ENCODE results near the gene LTBP1.

Gene LTBP1

DNA sequence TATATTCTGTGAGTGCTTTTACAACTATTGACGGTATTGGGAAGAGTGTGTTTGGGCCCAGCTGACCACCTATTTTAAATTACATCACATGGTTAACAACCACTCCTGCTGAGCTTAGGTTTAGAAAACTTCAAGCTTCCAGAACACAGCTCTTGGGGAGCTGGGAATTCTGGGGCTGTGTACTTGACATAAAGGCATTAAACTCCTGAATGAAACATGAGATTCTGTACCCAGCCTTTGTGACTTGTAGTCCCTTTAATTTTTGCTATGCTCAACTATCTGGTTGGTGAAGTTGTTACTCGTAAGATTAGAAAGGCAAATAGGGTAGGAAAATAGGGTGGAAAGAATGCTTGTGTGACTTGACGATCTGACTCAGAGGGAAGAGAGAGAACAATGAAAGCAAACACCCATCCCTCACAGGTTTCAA is 66.9 kb downstream of the LTBP1 start:
- no peak for DNase-seq (ENCODE audit: low read depth)

DNA sequence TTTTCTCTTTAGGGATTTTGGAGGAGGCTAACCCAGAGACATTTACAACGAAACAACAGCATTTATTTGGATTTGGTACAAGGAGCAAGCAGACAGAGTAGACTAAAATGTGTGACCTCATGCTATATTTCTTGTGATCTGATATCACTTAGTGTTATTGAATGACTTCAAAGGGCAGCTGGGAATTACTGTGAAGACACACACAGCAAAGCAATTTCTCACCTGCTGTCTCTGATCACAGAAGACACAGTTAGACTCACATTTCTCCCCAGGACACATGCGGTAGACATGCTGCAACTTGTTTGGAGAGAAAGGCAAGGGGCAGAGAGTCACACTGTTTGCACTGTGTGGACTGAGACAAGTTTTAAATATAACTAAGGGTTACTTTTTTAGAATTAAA is 67.5 kb downstream of the LTBP1 start:
- no peak for DNase-seq (ENCODE audit: low read depth)

- no peak for DNase-seq (ENCODE audit: low read depth)
Observed at GRCh38 chr2:33015421-33016142, 68.8 kb downstream of the LTBP1 start.

- DNase-seq (ENCODE audit: low read depth): no peak
Observed at GRCh38 chr2:33018271-33018670, 71.5 kb downstream of the LTBP1 start.

- DNase-seq (ENCODE audit: low read depth): no peak
Observed at GRCh38 chr2:33019796-33020195, 73.0 kb downstream of the LTBP1 start.

- DNase-seq (ENCODE audit: low read depth): no peak
Observed at GRCh38 chr2:33020883-33021282, 74.1 kb downstream of the LTBP1 start.

GRCh38 chr2:33021542-33022227 is 74.9 kb downstream of the LTBP1 start:
- no peak for DNase-seq (ENCODE audit: low read depth)

GRCh38 chr2:33022395-33022985 is 75.7 kb downstream of the LTBP1 start:
- no peak for DNase-seq (ENCODE audit: low read depth)

GRCh38 chr2:33022989-33023727 is 76.4 kb downstream of the LTBP1 start:
- DNase-seq (ENCODE audit: low read depth): no peak

- DNase-seq (ENCODE audit: low read depth): no peak
Observed at GRCh38 chr2:33023728-33024500, 77.2 kb downstream of the LTBP1 start.

GRCh38 chr2:33024758-33025157 is 78.0 kb downstream of the LTBP1 start:
- no peak for DNase-seq (ENCODE audit: low read depth)

GRCh38 chr2:33029459-33029858 is 82.7 kb downstream of the LTBP1 start:
- no peak for DNase-seq (ENCODE audit: low read depth)

DNA sequence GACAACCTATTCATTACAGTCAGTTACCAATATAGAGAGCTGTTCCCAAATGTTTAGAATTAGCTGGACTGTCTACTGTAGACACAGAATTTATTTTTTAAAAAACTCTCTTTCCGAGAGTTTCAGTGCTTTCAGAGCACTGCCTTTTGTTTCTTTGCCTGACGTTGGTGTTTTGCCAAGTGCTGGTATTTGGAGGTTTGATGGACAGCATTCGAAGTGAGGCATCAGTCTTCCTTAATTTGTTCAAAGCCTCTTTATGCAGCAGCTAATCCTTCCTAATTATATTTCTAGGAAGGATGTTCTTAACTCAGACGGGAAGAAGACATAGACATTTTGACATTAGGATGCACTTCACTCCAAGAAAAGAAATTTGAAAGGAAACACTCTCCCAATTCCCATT is 83.2 kb downstream of the LTBP1 start:
- no peak for DNase-seq (ENCODE audit: low read depth)

DNA sequence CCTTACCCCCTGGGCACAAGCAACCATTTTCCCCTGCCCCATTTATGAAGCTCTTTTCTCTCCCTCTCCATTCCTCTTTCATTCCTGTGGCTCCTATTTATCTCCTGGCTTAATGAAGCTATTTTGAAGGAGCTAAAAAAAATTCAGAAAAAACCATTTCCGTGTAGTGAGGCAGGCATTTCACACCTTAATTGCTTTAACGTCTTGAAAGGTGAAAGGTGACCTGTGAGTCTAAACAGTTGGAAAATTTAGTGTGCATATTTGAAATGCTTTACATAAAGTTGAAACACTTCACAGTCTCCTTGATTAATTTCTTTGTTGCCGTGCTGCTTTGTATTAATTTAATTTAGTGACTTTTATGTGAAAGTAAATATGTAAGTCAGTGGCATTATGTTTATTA is 83.6 kb downstream of the LTBP1 start:
- DNase-seq (ENCODE audit: low read depth): no peak

GRCh38 chr2:33032245-33032644 is 85.5 kb downstream of the LTBP1 start:
- no peak for DNase-seq (ENCODE audit: low read depth)

GRCh38 chr2:33033606-33034081 is 86.9 kb downstream of the LTBP1 start:
- no peak for DNase-seq (ENCODE audit: low read depth)

GRCh38 chr2:33034784-33035183 is 88.0 kb downstream of the LTBP1 start:
- DNase-seq (ENCODE audit: low read depth): no peak

- no peak for DNase-seq (ENCODE audit: low read depth)
Observed at GRCh38 chr2:33038230-33038629, 91.5 kb downstream of the LTBP1 start.

DNA sequence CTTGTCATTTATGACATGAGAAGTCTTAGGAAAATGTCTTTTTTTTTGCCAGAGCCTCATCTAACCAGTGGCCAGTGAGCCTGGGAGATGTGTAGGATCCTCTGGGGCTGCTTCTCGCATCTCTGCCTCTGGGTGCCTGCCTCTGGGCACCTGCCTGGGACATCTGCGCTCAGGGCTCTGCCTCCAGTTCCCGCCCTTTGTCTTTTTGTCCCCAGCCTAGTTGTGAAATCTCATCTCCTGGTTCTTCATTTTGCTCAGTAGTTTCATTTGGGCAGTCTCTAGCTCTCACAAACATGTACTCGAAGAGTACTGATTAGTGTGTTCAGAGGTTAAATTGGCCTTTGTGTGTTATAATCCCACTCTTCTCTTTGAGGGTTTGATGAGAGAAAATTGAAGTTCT is 92.0 kb downstream of the LTBP1 start:
- DNase-seq (ENCODE audit: low read depth): no peak

DNA sequence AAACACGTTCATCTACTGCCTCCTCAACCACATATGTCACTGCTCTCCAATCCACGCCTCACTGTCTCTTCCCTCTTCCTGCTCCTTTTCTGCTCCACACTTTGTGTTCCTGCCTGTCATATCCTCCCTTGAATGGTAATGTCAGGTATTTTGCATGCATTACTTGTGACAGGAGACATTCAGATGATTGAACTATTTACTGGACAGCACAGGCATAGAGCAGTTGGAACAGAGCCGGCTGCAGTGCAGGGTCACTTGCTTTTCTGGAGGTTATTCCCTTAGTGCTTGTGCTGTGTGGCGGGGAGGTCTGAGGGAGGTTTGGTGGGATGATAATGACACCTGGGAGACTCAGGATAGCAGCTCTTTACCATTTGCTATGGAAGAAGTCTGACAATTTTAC is 93.8 kb downstream of the LTBP1 start:
- DNase-seq (ENCODE audit: low read depth): no peak

GRCh38 chr2:33042265-33042664 is 95.5 kb downstream of the LTBP1 start:
- DNase-seq (ENCODE audit: low read depth): no peak

- no peak for DNase-seq (ENCODE audit: low read depth)
Observed at GRCh38 chr2:33042819-33043218, 96.1 kb downstream of the LTBP1 start.
